Mucosa of rectum (tissue), 2 donors: ENCODE data around the gene SAXO1.
"Not testable (repeated sequence)": the region's sequence is repeated elsewhere in the genome, so short reads cannot be mapped to it uniquely, and the experiment has no call there.

ENCODE experiments used
- H3K27ac ChIP-seq, 2 donors: one replicate each; pipeline ENCODE4 v1.7.0; 2013; ENCODE audit warnings: inconsistent platforms in 2 of 2, low read depth in 2 of 2, low read length in 2 of 2
- H3K27me3 ChIP-seq, 2 donors: one replicate each; pipeline ENCODE4 v1.7.0; 2013; ENCODE audit warnings: low read length in 2 of 2; ENCODE audit not compliant: control insufficient read depth in 2 of 2, insufficient read depth in 2 of 2
- H3K36me3 ChIP-seq, 2 donors: one replicate each; pipeline ENCODE4 v1.7.0; 2013; ENCODE audit warnings: low read length in 2 of 2; ENCODE audit not compliant: control insufficient read depth in 2 of 2, insufficient read depth in 2 of 2
- H3K4me1 ChIP-seq, 2 donors: one replicate each; pipeline ENCODE4 v1.7.0; 2013; ENCODE audit warnings: low read length in 2 of 2, mild to moderate bottlenecking in 1 of 2; ENCODE audit not compliant: control insufficient read depth in 2 of 2, insufficient read depth in 2 of 2
- H3K4me3 ChIP-seq, 2 donors: one replicate each; pipeline ENCODE4 v1.7.0; 2013; ENCODE audit warnings: low read length in 2 of 2
- H3K9ac ChIP-seq, 2 donors: one replicate each; pipeline ENCODE4 v1.7.0; 2013; ENCODE audit warnings: low read length in 2 of 2, low read depth in 1 of 2, mild to moderate bottlenecking in 1 of 2
- H3K9me3 ChIP-seq, 2 donors: one replicate each; pipeline ENCODE4 v1.7.0; 2013; ENCODE audit warnings: low read length in 2 of 2; ENCODE audit not compliant: control insufficient read depth in 2 of 2
- donor health status: healthy.
- donor health status: Normal muscosa, but diverticular disease.

SAXO1 gene

GRCh38 chr9:19000133-19000532, 32.9 kb downstream of the SAXO1 start:
- Histone ChIP-seq H3K9me3 (no peaks in the 10 kb centered on the region), H3K9ac (no peak overlapping the region), H3K4me1 (no peaks in the 10 kb centered on the region), H3K27me3 (no peaks in the 10 kb centered on the region), H3K36me3 (no peaks in the 10 kb centered on the region), H3K4me3 (no peak overlapping the region), H3K27ac (no peak overlapping the region)

- H3K27ac ChIP-seq = no peak overlapping the region
- no peak overlapping the region for H3K9ac ChIP-seq
- H3K9me3 ChIP-seq = no peaks in the 10 kb centered on the region
- no peaks in the 10 kb centered on the region for H3K36me3 ChIP-seq
- H3K27me3 ChIP-seq = no peaks in the 10 kb centered on the region
- no peaks in the 10 kb centered on the region for H3K4me1 ChIP-seq
- H3K4me3 ChIP-seq = no peak overlapping the region
Measured at GRCh38 chr9:18999173-18999785, 33.7 kb downstream of the SAXO1 start.

GRCh38 chr9:18997151-18997550, 35.9 kb downstream of the SAXO1 start:
- Histone ChIP-seq H3K27ac (no peak overlapping the region), H3K4me3 (no peak overlapping the region), H3K4me1 (no peaks in the 10 kb centered on the region), H3K9ac (no peak overlapping the region), H3K36me3 (no peaks in the 10 kb centered on the region), H3K27me3 (no peaks in the 10 kb centered on the region), H3K9me3 (no peaks in the 10 kb centered on the region)

GRCh38 chr9:18996211-18996610, 36.8 kb downstream of the SAXO1 start:
- Histone ChIP-seq H3K4me1 (no peaks in the 10 kb centered on the region), H3K4me3 (no peak overlapping the region), H3K9ac (no peak overlapping the region), H3K36me3 (no peaks in the 10 kb centered on the region), H3K27ac (no peak overlapping the region), H3K9me3 (no peaks in the 10 kb centered on the region), H3K27me3 (no peaks in the 10 kb centered on the region)

GRCh38 chr9:18994263-18994916, 38.6 kb downstream of the SAXO1 start:
- H3K4me1 ChIP-seq = no peaks in the 10 kb centered on the region
- no peaks in the 10 kb centered on the region for H3K36me3 ChIP-seq
- no peak overlapping the region for H3K4me3 ChIP-seq
- no peaks in the 10 kb centered on the region for H3K9me3 ChIP-seq
- H3K9ac ChIP-seq = no peak overlapping the region
- no peak overlapping the region for H3K27ac ChIP-seq
- H3K27me3 ChIP-seq = no peaks in the 10 kb centered on the region

- not testable (repeated sequence) for H3K27me3 ChIP-seq, H3K36me3 ChIP-seq, H3K4me1 ChIP-seq, H3K9ac ChIP-seq, H3K9me3 ChIP-seq, H3K27ac ChIP-seq, H3K4me3 ChIP-seq
Measured at GRCh38 chr9:18991197-18991596, 41.8 kb downstream of the SAXO1 start.

GRCh38 chr9:18990494-18990893, 42.5 kb downstream of the SAXO1 start:
- H3K4me3 ChIP-seq = no peak overlapping the region
- no peaks in the 10 kb centered on the region for H3K27me3 ChIP-seq
- H3K9ac ChIP-seq = no peak overlapping the region
- no peaks in the 10 kb centered on the region for H3K4me1 ChIP-seq
- no peaks in the 10 kb centered on the region for H3K9me3 ChIP-seq
- no peaks in the 10 kb centered on the region for H3K36me3 ChIP-seq
- H3K27ac ChIP-seq = no peak overlapping the region

GRCh38 chr9:18989865-18990264, 43.1 kb downstream of the SAXO1 start:
- Histone ChIP-seq H3K4me3 (no peak overlapping the region), H3K27ac (no peak overlapping the region), H3K27me3 (no peaks in the 10 kb centered on the region), H3K9ac (no peak overlapping the region), H3K9me3 (no peaks in the 10 kb centered on the region), H3K36me3 (no peaks in the 10 kb centered on the region), H3K4me1 (no peaks in the 10 kb centered on the region)

GRCh38 chr9:18989097-18989496, 43.9 kb downstream of the SAXO1 start:
- H3K4me3 ChIP-seq = no peak overlapping the region
- H3K27me3 ChIP-seq = no peaks in the 10 kb centered on the region
- no peak overlapping the region for H3K27ac ChIP-seq
- H3K4me1 ChIP-seq = no peaks in the 10 kb centered on the region
- no peaks in the 10 kb centered on the region for H3K36me3 ChIP-seq
- no peaks in the 10 kb centered on the region for H3K9me3 ChIP-seq
- no peak overlapping the region for H3K9ac ChIP-seq

- Histone ChIP-seq H3K9ac (no peak overlapping the region), H3K36me3 (no peaks in the 10 kb centered on the region), H3K4me3 (no peak overlapping the region), H3K9me3 (no peaks in the 10 kb centered on the region), H3K4me1 (no peaks in the 10 kb centered on the region), H3K27ac (no peak overlapping the region), H3K27me3 (no peaks in the 10 kb centered on the region)
Measured at GRCh38 chr9:18988003-18988402, 45.0 kb downstream of the SAXO1 start.
